NCI-H345 treated with DMSO at 0.1 percent for 48 hours (cell line): ENCODE measurements around the gene MKNK2.

Source experiments
- DNase-seq: peaks from one replicate; lab custom pipeline; 2025; ENCODE audit not compliant: unreplicated experiment; lab: John Stamatoyannopoulos, UW

The MKNK2 gene

GRCh38 chr19:2033115-2033824 is 17.8 kb downstream of the MKNK2 start:
- no peak for DNase-seq

GRCh38 chr19:2032296-2032941 is 18.6 kb downstream of the MKNK2 start:
- DNase-seq, result no peak

- DNase-seq, result no peak
Observed at GRCh38 chr19:2027361-2027760, 23.7 kb downstream of the MKNK2 start.

- no peak for DNase-seq
Observed at GRCh38 chr19:2026770-2027169, 24.3 kb downstream of the MKNK2 start.

GRCh38 chr19:2022289-2022688 is 28.8 kb downstream of the MKNK2 start:
- no peak for DNase-seq

- no peak for DNase-seq
Observed at GRCh38 chr19:2021453-2022140, 29.4 kb downstream of the MKNK2 start.

GRCh38 chr19:2018752-2019151 is 32.3 kb downstream of the MKNK2 start:
- DNase-seq, result no peak

- DNase-seq, result peak; percentile 38
Observed at GRCh38 chr19:2016041-2016807, 34.8 kb downstream of the MKNK2 start.

GRCh38 chr19:2015608-2015950 is 35.5 kb downstream of the MKNK2 start, which contains the start of gene BTBD2:
BTBD2 (minus strand) TSS chr19:2015714; CDS start chr19:2015703, 11 bp downstream.
- DNase-seq, result peak; percentile 7

GRCh38 chr19:2014731-2015607 is 36.1 kb downstream of the MKNK2 start:
- no peak for DNase-seq

- no peak for DNase-seq
Observed at GRCh38 chr19:2014131-2014571, 36.9 kb downstream of the MKNK2 start.

- DNase-seq, result no peak
Observed at GRCh38 chr19:2013683-2013961, 37.4 kb downstream of the MKNK2 start.

GRCh38 chr19:2012941-2013682 is 37.9 kb downstream of the MKNK2 start:
- DNase-seq, result no peak

- DNase-seq, result no peak
Observed at GRCh38 chr19:2011169-2011568, 39.9 kb downstream of the MKNK2 start.

GRCh38 chr19:2010135-2010668 is 40.8 kb downstream of the MKNK2 start:
- DNase-seq, result no peak

GRCh38 chr19:2003874-2004273 is 47.2 kb downstream of the MKNK2 start:
- DNase-seq, result no peak

GRCh38 chr19:1999856-2000515 is 51.1 kb downstream of the MKNK2 start:
- no peak for DNase-seq

- DNase-seq, result no peak
Observed at GRCh38 chr19:1998712-1999708, 52.0 kb downstream of the MKNK2 start.
